GM10847 (cell line): ENCODE data around the gene TIMM21.

Experiments
- POLR2A ChIP-seq: IDR thresholded peaks from 2 replicates; pipeline ENCODE4 v1.6.1; 2011; ENCODE audit not compliant: insufficient read length; ENCODE audit errors: extremely low read depth

TIMM21 gene

DNA sequence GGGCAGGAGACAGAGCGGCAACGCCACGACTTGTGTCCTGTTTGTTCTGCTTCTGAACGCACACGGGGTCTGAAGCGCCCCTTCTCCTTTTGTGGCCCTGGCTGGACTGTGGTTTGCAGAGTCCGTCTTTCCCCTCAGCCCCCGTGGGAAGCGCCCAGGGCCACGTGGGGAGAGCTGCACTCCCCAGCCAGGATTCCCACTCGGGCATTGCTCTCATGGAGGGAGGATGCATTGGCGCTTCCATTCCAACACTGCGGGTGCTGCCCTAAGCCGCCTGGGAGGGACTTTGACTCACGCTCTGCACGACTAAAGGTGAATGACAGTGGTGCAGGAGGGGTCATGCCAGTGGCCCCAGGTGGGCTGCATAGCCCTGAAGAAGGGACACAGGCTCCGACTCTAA, 52.5 kb downstream of the TIMM21 start:
- TF ChIP-seq POLR2A, result no peak

GRCh38 chr18:74203811-74204210, 55.5 kb downstream of the TIMM21 start:
- no peak for TF ChIP-seq POLR2A

GRCh38 chr18:74204526-74205152, 56.3 kb downstream of the TIMM21 start:
- TF ChIP-seq POLR2A, result no peak
